DND-41 (cell line): ENCODE measurements around the gene NEXN.

Source experiments
- ATAC-seq: fragments of 200-7000 bp; cut with Tn5 transposase; 3 replicates; pipeline ENCODE4 v1.9.1; 2021; ENCODE audit warnings: low read depth; ENCODE audit not compliant: insufficient read depth
- DNase-seq: peaks from one replicate; pipeline ENCODE4 v3.0.0-alpha.2; 2020
- H2AFZ ChIP-seq: 2 replicates; pipeline ENCODE4 v1.6.0; 2012; ENCODE audit warnings: low read depth, low read length
- H3K27ac ChIP-seq: 2 replicates; pipeline ENCODE4 v1.5.1; 2012; ENCODE audit warnings: low read length, inconsistent platforms
- H3K27me3 ChIP-seq: fragments of 200-600 bp; sonication (generic); 2 replicates; pipeline ENCODE4 v1.6.0; 2012; ENCODE audit warnings: low read length, mild to moderate bottlenecking, inconsistent platforms; ENCODE audit not compliant: insufficient read depth, poor library complexity
- H3K36me3 ChIP-seq: 2 replicates; pipeline ENCODE4 v1.5.1; 2012; ENCODE audit warnings: low read length, inconsistent platforms; ENCODE audit not compliant: insufficient read depth
- H3K4me1 ChIP-seq: 2 replicates; pipeline ENCODE4 v1.5.1; 2012; ENCODE audit warnings: mild to moderate bottlenecking, low read length; ENCODE audit not compliant: insufficient read depth
- H3K4me2 ChIP-seq: 2 replicates; pipeline ENCODE4 v1.6.0; 2012; ENCODE audit warnings: mild to moderate bottlenecking, moderate library complexity, low read length, inconsistent platforms; ENCODE audit not compliant: insufficient read depth
- H3K4me3 ChIP-seq, 2 experiments: fragments of 200-600 bp in 1 of 2; shearing (Covaris generic) in 1 of 2; 2 replicates each; pipeline ENCODE4 v1.5.1; 2012 to 2016; ENCODE audit warnings: inconsistent platforms in 2 of 2, low read length in 2 of 2, mild to moderate bottlenecking in 2 of 2, low read depth in 1 of 2, moderate library complexity in 1 of 2
- H3K79me2 ChIP-seq: 2 replicates; pipeline ENCODE4 v1.6.0; 2012; ENCODE audit warnings: low read length, inconsistent platforms; ENCODE audit not compliant: insufficient read depth
- H3K9ac ChIP-seq: 2 replicates; pipeline ENCODE4 v1.6.0; 2012; ENCODE audit warnings: low read depth, mild to moderate bottlenecking, inconsistent platforms, low read length, moderate library complexity
- H3K9me3 ChIP-seq: 2 replicates; pipeline ENCODE4 v1.5.1; 2012; ENCODE audit warnings: low read length, moderate library complexity, mild to moderate bottlenecking, inconsistent platforms; ENCODE audit not compliant: insufficient read depth, severe bottlenecking
- H4K20me1 ChIP-seq: 2 replicates; pipeline ENCODE4 v1.6.0; 2012; ENCODE audit warnings: low read length; ENCODE audit not compliant: insufficient read depth
- EZH2 ChIP-seq: IDR thresholded peaks from 3 replicates; pipeline ENCODE4 v1.6.1; 2012; ENCODE audit warnings: borderline replicate concordance, low read depth, mild to moderate bottlenecking, moderate library complexity, low read length, inconsistent platforms; ENCODE audit not compliant: severe bottlenecking
- TF ChIP-seq, protein P1 (sequence below): IDR thresholded peaks from 2 replicates; pipeline ENCODE4 v1.5.1; 2012; ENCODE audit warnings: borderline replicate concordance, low read length, moderate library complexity, mild to moderate bottlenecking; ENCODE audit not compliant: poor library complexity, severe bottlenecking; ENCODE audit errors: extremely low read depth

NEXN gene

DNA sequence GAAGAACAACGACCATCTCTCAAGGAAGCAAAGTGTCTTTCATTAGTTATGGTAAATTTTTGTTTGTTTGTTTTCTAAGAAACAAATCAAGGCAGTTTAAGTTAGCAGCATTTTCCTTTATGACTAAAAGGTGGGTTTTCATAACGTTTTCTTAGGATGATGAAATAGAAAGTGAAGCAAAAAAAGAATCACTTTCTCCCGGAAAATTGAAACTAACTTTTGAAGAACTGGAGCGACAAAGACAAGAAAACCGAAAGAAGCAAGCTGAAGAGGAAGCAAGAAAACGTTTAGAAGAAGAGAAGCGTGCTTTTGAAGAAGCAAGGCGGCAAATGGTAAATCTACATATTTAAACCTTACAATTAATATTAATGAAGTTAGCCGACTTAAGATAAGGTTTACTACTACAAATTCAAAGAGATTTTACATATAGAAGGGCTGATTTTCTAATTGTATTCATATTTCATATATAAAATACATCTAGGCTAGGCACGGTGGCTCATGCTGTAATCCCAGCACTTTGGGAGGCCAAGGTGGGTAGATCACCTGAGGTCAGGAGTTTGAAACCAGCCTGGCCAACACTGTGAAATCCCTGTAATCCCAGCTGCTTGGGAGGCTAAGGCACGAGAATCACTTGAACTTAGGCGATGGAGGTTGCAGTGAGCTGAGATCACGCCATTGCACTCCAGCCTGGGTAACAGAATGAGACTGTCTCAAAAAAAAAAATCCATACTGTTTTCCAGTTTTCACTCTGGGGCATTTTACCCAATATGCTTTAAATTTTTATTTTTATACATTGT, 38.3 kb downstream of the NEXN start:
- no peaks in the 10 kb centered on the region for H3K27me3 ChIP-seq
- H3K4me3 ChIP-seq: peak overlapping the region; percentile 42 to 75; a peak in 3 of 4 replicates
- H3K9ac ChIP-seq: peak overlapping the region; percentile 55
- H3K9me3 ChIP-seq: no peaks in the 10 kb centered on the region
- H4K20me1 ChIP-seq: no peaks in the 10 kb centered on the region
- ATAC-seq (peak; percentile 72), DNase-seq (peak; percentile 32)
- peaks cover 8% of the 10 kb centered on the region for H3K79me2 ChIP-seq
- TF ChIP-seq, protein P1, sequence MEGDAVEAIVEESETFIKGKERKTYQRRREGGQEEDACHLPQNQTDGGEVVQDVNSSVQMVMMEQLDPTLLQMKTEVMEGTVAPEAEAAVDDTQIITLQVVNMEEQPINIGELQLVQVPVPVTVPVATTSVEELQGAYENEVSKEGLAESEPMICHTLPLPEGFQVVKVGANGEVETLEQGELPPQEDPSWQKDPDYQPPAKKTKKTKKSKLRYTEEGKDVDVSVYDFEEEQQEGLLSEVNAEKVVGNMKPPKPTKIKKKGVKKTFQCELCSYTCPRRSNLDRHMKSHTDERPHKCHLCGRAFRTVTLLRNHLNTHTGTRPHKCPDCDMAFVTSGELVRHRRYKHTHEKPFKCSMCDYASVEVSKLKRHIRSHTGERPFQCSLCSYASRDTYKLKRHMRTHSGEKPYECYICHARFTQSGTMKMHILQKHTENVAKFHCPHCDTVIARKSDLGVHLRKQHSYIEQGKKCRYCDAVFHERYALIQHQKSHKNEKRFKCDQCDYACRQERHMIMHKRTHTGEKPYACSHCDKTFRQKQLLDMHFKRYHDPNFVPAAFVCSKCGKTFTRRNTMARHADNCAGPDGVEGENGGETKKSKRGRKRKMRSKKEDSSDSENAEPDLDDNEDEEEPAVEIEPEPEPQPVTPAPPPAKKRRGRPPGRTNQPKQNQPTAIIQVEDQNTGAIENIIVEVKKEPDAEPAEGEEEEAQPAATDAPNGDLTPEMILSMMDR: no peak
- TF ChIP-seq EZH2: no peak
- peak overlapping the region; percentile 79 for H3K27ac ChIP-seq
- peak overlapping the region; percentile 62 for H2AFZ ChIP-seq
- H3K4me2 ChIP-seq: peak overlapping the region; percentile 97
- H3K4me1 ChIP-seq: peaks cover 20% of the 10 kb centered on the region
- peaks cover 5% of the 10 kb centered on the region; the same call in 1 of the 2 replicates for H3K36me3 ChIP-seq

DNA sequence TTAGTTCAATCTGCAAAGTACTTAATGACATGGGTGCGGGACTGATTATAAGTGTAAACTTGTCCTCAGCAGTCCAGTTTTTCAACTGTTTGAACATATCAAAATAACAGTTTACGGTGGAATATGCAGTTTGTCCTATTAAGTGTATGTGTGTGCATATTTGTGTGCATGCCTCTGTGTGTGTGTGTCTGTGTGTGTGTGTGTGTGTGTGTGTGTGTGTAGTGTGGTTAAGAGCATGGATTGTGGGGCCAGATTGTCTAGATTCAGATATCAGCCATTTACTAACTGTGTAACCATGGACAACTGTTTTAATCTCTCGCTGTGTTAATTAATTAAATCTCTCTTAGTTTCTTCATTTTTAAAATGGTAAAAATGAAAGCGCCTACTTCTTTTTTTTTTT, 39.0 kb downstream of the NEXN start:
- peak overlapping the region; percentile 55 for H3K9ac ChIP-seq
- H3K4me1 ChIP-seq: peaks cover 20% of the 10 kb centered on the region
- no peaks in the 10 kb centered on the region for H4K20me1 ChIP-seq
- no peak for DNase-seq
- peaks cover 8% of the 10 kb centered on the region for H3K79me2 ChIP-seq
- peak overlapping the region; percentile 42 to 75; a peak in 3 of 4 replicates for H3K4me3 ChIP-seq
- H3K36me3 ChIP-seq: peaks cover 5% of the 10 kb centered on the region; the same call in 1 of the 2 replicates
- H3K27ac ChIP-seq: peak overlapping the region; percentile 79
- peak; percentile 64 for ATAC-seq
- no peaks in the 10 kb centered on the region for H3K27me3 ChIP-seq
- H3K9me3 ChIP-seq: no peaks in the 10 kb centered on the region
- H3K4me2 ChIP-seq: peak overlapping the region; percentile 97
- TF ChIP-seq, protein P1: no peak
- no peak for TF ChIP-seq EZH2
- peak overlapping the region; percentile 62 for H2AFZ ChIP-seq

DNA sequence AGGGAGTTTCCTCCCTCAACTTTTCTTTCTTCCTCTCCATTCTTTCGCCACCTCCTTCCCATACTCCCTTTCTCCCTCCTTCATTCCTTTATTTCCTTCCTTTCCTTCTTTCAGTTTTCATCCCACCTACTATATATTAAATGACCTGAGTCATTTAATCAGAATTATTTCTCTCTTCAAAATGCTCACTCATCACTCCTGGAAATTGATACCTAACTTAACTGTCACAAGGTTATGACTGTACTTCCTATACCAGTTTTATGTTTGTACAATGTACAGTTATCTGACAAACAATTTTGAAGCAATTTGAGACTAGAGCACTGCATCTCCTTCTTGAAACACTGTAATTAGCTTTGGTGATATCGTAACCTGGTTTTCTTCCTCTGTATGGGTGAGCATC, 41.4 kb downstream of the NEXN start:
- Histone ChIP-seq H3K27me3 (no peaks in the 10 kb centered on the region), H3K4me2 (no peak overlapping the region), H3K9ac (no peak overlapping the region), H3K4me1 (peaks cover 20% of the 10 kb centered on the region), H3K9me3 (no peaks in the 10 kb centered on the region), H2AFZ (no peak overlapping the region), H4K20me1 (no peaks in the 10 kb centered on the region), H3K27ac (no peak overlapping the region), H3K79me2 (peaks cover 8% of the 10 kb centered on the region), H3K36me3 (peaks cover 8% of the 10 kb centered on the region; the same call in 1 of the 2 replicates), H3K4me3 (no peak overlapping the region)
- DNase-seq (no peak), ATAC-seq (no peak)
- no peak for TF ChIP-seq EZH2
- TF ChIP-seq, protein P1: no peak
